H1 (cell line): Measurements from ENCODE around the gene CAPN1. TPM values are rescaled to one million over a fixed set of nuclear protein-coding genes. Genes with fewer than 3 reads are reported as not detected.

ENCODE experiments used
- BCL11A ChIP-seq, 2 experiments: IDR thresholded peaks; one replicate each; pipeline ENCODE4 v1.6.1; 2011; ENCODE audit warnings: low read depth in 2 of 2, low read length in 2 of 2, mild to moderate bottlenecking in 2 of 2
- CHD1 ChIP-seq: IDR thresholded peaks from 2 replicates; pipeline ENCODE4 v1.6.1; 2012; ENCODE audit warnings: low read depth, low read length, improper control_type of control experiment
- CHD7 ChIP-seq: fragments of 300-600 bp; sonication (generic); IDR thresholded peaks from 2 replicates; pipeline ENCODE4 v1.7.1; 2012; ENCODE audit warnings: low read length, moderate library complexity, mild to moderate bottlenecking, inconsistent platforms; ENCODE audit not compliant: insufficient replicate concordance
- EGR1 ChIP-seq: IDR thresholded peaks from 2 replicates; pipeline ENCODE4 v1.6.1; 2011; ENCODE audit warnings: low read depth, low read length, borderline replicate concordance
- EZH2 ChIP-seq: fragments of 200-600 bp; sonication (generic); IDR thresholded peaks from 2 replicates; pipeline ENCODE4 v1.7.1; 2012; ENCODE audit warnings: low read depth, mild to moderate bottlenecking, moderate library complexity, low read length, inconsistent platforms; ENCODE audit not compliant: severe bottlenecking
- KDM1A ChIP-seq: fragments of 200-600, 300-600 bp; sonication (generic); IDR thresholded peaks from 2 replicates; pipeline ENCODE4 v1.7.1; 2016; ENCODE audit warnings: mild to moderate bottlenecking, low read length, borderline replicate concordance
- NRF1 ChIP-seq: IDR thresholded peaks from 2 replicates; pipeline ENCODE4 v1.6.1; 2011; ENCODE audit warnings: mild to moderate bottlenecking, low read depth, low read length, improper control_type of control experiment
- POU5F1 ChIP-seq: IDR thresholded peaks from 2 replicates; pipeline ENCODE4 v1.6.1; 2011; ENCODE audit warnings: low read depth, mild to moderate bottlenecking, low read length, moderate library complexity
- SAP30 ChIP-seq: fragments of 300-600 bp; sonication (generic); IDR thresholded peaks from 2 replicates; pipeline ENCODE4 v1.7.1; 2012; ENCODE audit warnings: low read length, moderate library complexity, mild to moderate bottlenecking, inconsistent platforms; ENCODE audit not compliant: insufficient read depth, insufficient replicate concordance
- TCF12 ChIP-seq: IDR thresholded peaks from 2 replicates; pipeline ENCODE4 v1.6.1; 2011; ENCODE audit warnings: low read depth, mild to moderate bottlenecking, low read length
- YY1 ChIP-seq: IDR thresholded peaks from 2 replicates; pipeline ENCODE4 v1.6.1; 2011; ENCODE audit warnings: low read depth, mild to moderate bottlenecking, low read length
- polyA plus RNA-seq, 7 experiments: library from polyadenylated mRNA; depleted of rRNA in 3 of 7; stranded (reverse) in 5 of 7; unstranded in 2 of 7; fragments of >200 nt in 5 of 7; fragments of 200-250 nt in 2 of 7; gene quantifications; 1 replicate in 5 of 7; 2 replicates in 1 of 7; 4 replicates in 1 of 7; pipeline versions ENCODE4 v1.2.1 to v1.2.3, GENCODE V29; 2011 to 2013; ENCODE audit warnings: missing spikeins in 2 of 7, mixed read lengths in 2 of 7
- total RNA-seq: library from RNA; stranded (reverse); fragmentation: NEBNext Ultra II Directional; extraction: Animal tissue kit (Norgen Biotek cat#: 25700); gene quantifications from 2 replicates; pipeline ENCODE4 v1.2.1, GENCODE V29; 2021

CAPN1 gene
- total and polyA plus RNA-seq, 2 of the 8 experiments (the other 6 are each of a cell fraction or from before 2014, with no cell fraction given), result 194 to 233 TPM

- no peak for TF ChIP-seq EZH2
- peak; percentile 91 for TF ChIP-seq CHD1
- TF ChIP-seq POU5F1, result no peak
- no peak for TF ChIP-seq NRF1
- TF ChIP-seq EGR1, result no peak
- TF ChIP-seq TCF12, result 0 out of 2 replicates have a peak, but pooled peaks have one; percentile 1
- TF ChIP-seq KDM1A, result no peak
- TF ChIP-seq CHD7, result no peak
- TF ChIP-seq SAP30, result peak; percentile 18
- no peak for TF ChIP-seq BCL11A (IDR thresholded peaks at IDR 0.05; ENCODE audit: low read depth in 2 of 2, low read length in 2 of 2)
- no peak for TF ChIP-seq YY1
Measured at GRCh38 chr11:65134240-65134951, 47.3 kb upstream of the CAPN1 start, which contains the start of gene SYVN1 (continued).
